Measurements from ENCODE around the gene MUC20. TPM values are rescaled to one million over a fixed set of nuclear protein-coding genes. Genes with fewer than 3 reads are reported as not detected.

The MUC20 gene
- total RNA-seq, 1 donor from 2014 or later = 2.3 TPM

GRCh38 chr3:195757827-195758226, 37.0 kb downstream of the MUC20 start:
- H3K9me3 Mint-ChIP-seq = no peaks in the 10 kb centered on the region
- H3K4me1 Mint-ChIP-seq = peaks cover 3% of the 10 kb centered on the region
- DNase-seq (ENCODE audit: low read depth, low spot score) = no peak
- H3K4me3 Mint-ChIP-seq = no peak overlapping the region
- TF ChIP-seq CTCF (conservative IDR thresholded peaks at IDR 0.05) = no peak
- H3K36me3 Mint-ChIP-seq (ENCODE audit: low read depth) = no peaks in the 10 kb centered on the region
- H3K27ac Mint-ChIP-seq (ENCODE audit: unreplicated experiment) = no peak overlapping the region
- peaks cover 12% of the 10 kb centered on the region for H3K27me3 Mint-ChIP-seq (ENCODE audit: low read depth)

- Mint-ChIP-seq H3K36me3 (ENCODE audit: low read depth) (no peaks in the 10 kb centered on the region), H3K4me1 (peaks cover 3% of the 10 kb centered on the region), H3K9me3 (no peaks in the 10 kb centered on the region), H3K27me3 (ENCODE audit: low read depth) (peaks cover 12% of the 10 kb centered on the region), H3K4me3 (no peak overlapping the region), H3K27ac (ENCODE audit: unreplicated experiment) (peak overlapping the region; percentile 21)
- no peak for DNase-seq (ENCODE audit: low read depth, low spot score)
- TF ChIP-seq CTCF (conservative IDR thresholded peaks at IDR 0.05) = no peak
Observed at GRCh38 chr3:195758721-195759353, 38.1 kb downstream of the MUC20 start.

- Mint-ChIP-seq H3K36me3 (ENCODE audit: low read depth) (no peaks in the 10 kb centered on the region), H3K4me3 (no peak overlapping the region), H3K27me3 (ENCODE audit: low read depth) (peaks cover 10% of the 10 kb centered on the region), H3K27ac (ENCODE audit: unreplicated experiment) (peak overlapping the region; percentile 27), H3K9me3 (no peaks in the 10 kb centered on the region), H3K4me1 (peaks cover 3% of the 10 kb centered on the region)
- no peak for DNase-seq (ENCODE audit: low read depth, low spot score)
- no peak for TF ChIP-seq CTCF (conservative IDR thresholded peaks at IDR 0.05)
Observed at GRCh38 chr3:195760345-195761122, 39.8 kb downstream of the MUC20 start.

- Mint-ChIP-seq H3K27ac (ENCODE audit: unreplicated experiment) (no peak overlapping the region), H3K4me3 (no peak overlapping the region), H3K27me3 (ENCODE audit: low read depth) (peaks cover 10% of the 10 kb centered on the region), H3K4me1 (peaks cover 3% of the 10 kb centered on the region), H3K36me3 (ENCODE audit: low read depth) (no peaks in the 10 kb centered on the region), H3K9me3 (no peaks in the 10 kb centered on the region)
- no peak for DNase-seq (ENCODE audit: low read depth, low spot score)
- TF ChIP-seq CTCF (conservative IDR thresholded peaks at IDR 0.05) = no peak
Observed at GRCh38 chr3:195761123-195761566, 40.4 kb downstream of the MUC20 start.

GRCh38 chr3:195761567-195762248, 40.9 kb downstream of the MUC20 start:
- no peak for TF ChIP-seq CTCF (conservative IDR thresholded peaks at IDR 0.05)
- H3K4me1 Mint-ChIP-seq = peaks cover 3% of the 10 kb centered on the region
- H3K27me3 Mint-ChIP-seq (ENCODE audit: low read depth) = peaks cover 10% of the 10 kb centered on the region
- H3K9me3 Mint-ChIP-seq = no peaks in the 10 kb centered on the region
- no peak for DNase-seq (ENCODE audit: low read depth, low spot score)
- no peak overlapping the region for H3K27ac Mint-ChIP-seq (ENCODE audit: unreplicated experiment)
- no peak overlapping the region for H3K4me3 Mint-ChIP-seq
- no peaks in the 10 kb centered on the region for H3K36me3 Mint-ChIP-seq (ENCODE audit: low read depth)

Data from neural crest cell (in vitro differentiated cells).